ENCODE measurements around the gene FARS2.

DNA sequence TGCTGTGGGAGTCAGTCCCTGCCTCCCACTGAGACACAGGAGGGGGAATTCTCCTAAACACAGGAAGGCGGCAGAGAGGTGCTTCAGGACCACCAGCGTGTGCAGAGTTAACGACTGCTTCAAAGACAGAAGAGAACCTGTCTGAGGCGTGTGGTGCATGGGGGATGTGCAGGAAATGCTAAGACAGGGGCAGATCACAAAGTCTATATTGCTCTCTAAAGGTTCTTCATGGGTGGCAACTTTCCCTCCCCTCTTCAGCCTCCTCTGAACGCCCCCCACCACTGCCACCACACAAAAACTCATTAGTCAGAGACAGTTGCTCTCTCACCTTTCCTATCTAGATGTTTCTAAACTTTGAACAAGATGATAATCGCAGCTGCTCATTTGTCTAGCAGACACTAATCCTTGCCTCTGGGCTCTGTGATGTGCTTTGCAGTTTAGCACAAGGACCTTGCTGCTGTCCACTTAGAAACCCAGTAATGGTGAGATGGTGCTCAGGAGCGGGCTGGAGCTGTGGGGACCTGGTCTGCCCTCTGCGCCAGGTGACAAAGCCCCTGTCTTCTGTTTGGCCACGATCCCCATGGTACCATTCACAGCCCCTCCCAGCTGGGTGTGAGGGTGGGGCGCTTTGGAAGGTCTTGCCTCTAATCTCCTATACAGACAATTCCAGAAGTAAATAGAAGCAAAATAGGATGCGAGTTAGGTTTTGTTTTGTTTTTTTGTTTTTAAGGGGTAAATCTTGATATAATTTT lies 525.8 kb downstream of the FARS2 start:
- TF ChIP-seq, protein P1, sequence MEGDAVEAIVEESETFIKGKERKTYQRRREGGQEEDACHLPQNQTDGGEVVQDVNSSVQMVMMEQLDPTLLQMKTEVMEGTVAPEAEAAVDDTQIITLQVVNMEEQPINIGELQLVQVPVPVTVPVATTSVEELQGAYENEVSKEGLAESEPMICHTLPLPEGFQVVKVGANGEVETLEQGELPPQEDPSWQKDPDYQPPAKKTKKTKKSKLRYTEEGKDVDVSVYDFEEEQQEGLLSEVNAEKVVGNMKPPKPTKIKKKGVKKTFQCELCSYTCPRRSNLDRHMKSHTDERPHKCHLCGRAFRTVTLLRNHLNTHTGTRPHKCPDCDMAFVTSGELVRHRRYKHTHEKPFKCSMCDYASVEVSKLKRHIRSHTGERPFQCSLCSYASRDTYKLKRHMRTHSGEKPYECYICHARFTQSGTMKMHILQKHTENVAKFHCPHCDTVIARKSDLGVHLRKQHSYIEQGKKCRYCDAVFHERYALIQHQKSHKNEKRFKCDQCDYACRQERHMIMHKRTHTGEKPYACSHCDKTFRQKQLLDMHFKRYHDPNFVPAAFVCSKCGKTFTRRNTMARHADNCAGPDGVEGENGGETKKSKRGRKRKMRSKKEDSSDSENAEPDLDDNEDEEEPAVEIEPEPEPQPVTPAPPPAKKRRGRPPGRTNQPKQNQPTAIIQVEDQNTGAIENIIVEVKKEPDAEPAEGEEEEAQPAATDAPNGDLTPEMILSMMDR (IDR thresholded peaks at IDR 0.05): no peak
- no peak for TF ChIP-seq EZH2 (IDR thresholded peaks at IDR 0.05; ENCODE audit: borderline replicate concordance, insufficient read depth, low read depth, low read length, poor library complexity, severe bottlenecking)
